Dermis blood vessel endothelial cell (primary cell): ENCODE data around the gene RNF224. TPM values are rescaled to one million over a fixed set of nuclear protein-coding genes. Genes with fewer than 3 reads are reported as not detected.

Source experiments
- DNase-seq: peaks from one replicate; pipeline ENCODE4 v3.0.0; 2010
- total RNA-seq: library from RNA; depleted of rRNA; stranded (reverse); fragments of >200 nt; gene quantifications from 2 replicates; pipeline ENCODE4 v1.2.3, GENCODE V29; 2014

Gene RNF224
- total RNA-seq, 1 donor from 2014 or later: not detected

GRCh38 chr9:137215196-137215986 lies 11.9 kb upstream of the RNF224 start:
- DNase-seq: no peak

GRCh38 chr9:137216188-137216965 lies 10.9 kb upstream of the RNF224 start:
- DNase-seq: no peak

GRCh38 chr9:137217276-137218211 lies 9.8 kb upstream of the RNF224 start:
- DNase-seq: no peak

GRCh38 chr9:137218212-137218753 lies 9.0 kb upstream of the RNF224 start:
- no peak for DNase-seq

GRCh38 chr9:137218754-137219271 lies 8.5 kb upstream of the RNF224 start:
- DNase-seq: peak; percentile 39

- DNase-seq: no peak
These were observed 7.5 kb upstream of the RNF224 start for GRCh38 chr9:137219757-137220316.

- DNase-seq: no peak
These were observed 6.8 kb upstream of the RNF224 start for GRCh38 chr9:137220317-137221094.

GRCh38 chr9:137221095-137221505 lies 6.2 kb upstream of the RNF224 start:
- DNase-seq: no peak

GRCh38 chr9:137221506-137222111 lies 5.7 kb upstream of the RNF224 start:
- no peak for DNase-seq

GRCh38 chr9:137222190-137223077 lies 4.9 kb upstream of the RNF224 start, which contains the start of gene RNF208:
TSS of gene RNF208 (minus strand) at chr9:137222240. CDS start at chr9:137221212, 1,028 bp downstream.
- DNase-seq: no peak

- peak; percentile 98 for DNase-seq
These were observed 4.0 kb upstream of the RNF224 start for GRCh38 chr9:137223078-137223970.

GRCh38 chr9:137224830-137225694 lies 2.2 kb upstream of the RNF224 start, which contains the start of gene CYSRT1:
TSS of gene CYSRT1 (plus strand) at chr9:137225174. CDS start at chr9:137225622, 448 bp downstream.
- DNase-seq: no peak

GRCh38 chr9:137225699-137226331 lies 1.5 kb upstream of the RNF224 start:
- DNase-seq: no peak

GRCh38 chr9:137226338-137227053 lies 806 bp upstream of the RNF224 start:
- DNase-seq: no peak

GRCh38 chr9:137227853-137228505 lies 677 bp downstream of the RNF224 start:
- DNase-seq: no peak
